ENCODE results near the gene TMEM198.

GRCh38 chr2:219499058-219499307 is 44.8 kb upstream of the TMEM198 start:
- no peak for TF ChIP-seq CTCF (IDR thresholded peaks at IDR 0.05; ENCODE audit: poor library complexity, severe bottlenecking)
- TF ChIP-seq REST (IDR thresholded peaks at IDR 0.05; ENCODE audit: borderline replicate concordance), result no peak
- TF ChIP-seq TAF1 (IDR thresholded peaks at IDR 0.05; ENCODE audit: low read depth), result no peak
